ENCODE data around the gene KANK4. TPM values are rescaled to one million over a fixed set of nuclear protein-coding genes. Genes with fewer than 3 reads are reported as not detected.

The KANK4 gene
- total RNA-seq, 4 donors from 2014 or later: 14.5 TPM; not detected in 3

DNA sequence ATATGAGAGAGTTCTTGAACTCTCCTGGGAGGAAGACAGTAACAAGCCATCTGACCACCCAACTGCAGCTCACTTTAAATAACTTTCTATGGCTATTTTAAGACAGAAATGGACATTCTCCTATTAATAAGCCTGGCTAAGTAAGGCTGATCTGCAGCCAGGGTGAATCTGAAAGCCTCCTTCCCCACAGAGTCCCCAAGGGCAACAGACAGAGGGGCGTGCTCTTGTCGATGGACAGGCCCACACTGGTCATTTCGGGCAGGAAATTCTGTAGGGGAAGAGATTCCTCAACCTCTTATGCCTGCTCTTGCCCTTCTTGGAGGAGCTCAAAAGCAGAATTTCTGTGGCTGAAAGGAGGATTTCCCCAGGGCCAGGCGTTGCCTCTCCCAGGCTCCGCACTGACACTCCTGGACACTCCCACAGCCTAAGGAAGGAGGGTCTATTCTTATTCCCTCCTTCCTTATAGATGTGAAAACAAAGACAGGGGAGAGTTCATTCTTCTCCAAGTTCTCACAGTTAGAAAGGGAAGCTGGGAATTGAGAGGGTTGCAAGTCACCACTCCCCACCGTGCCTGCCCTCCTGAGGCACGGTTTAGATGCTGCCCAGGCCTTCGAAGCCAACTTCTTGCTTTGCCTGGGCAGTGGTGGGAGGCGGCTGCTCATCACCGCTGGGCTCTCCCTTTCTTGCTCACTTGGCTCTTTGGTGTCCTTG lies 17.9 kb upstream of the KANK4 start:
- Histone ChIP-seq H3K27me3 (no peaks in the 10 kb centered on the region), H3K4me3 (no peak overlapping the region), H3K27ac (no peak overlapping the region), H3K4me1 (peaks cover 0 to 4% of the 10 kb centered on the region in 2 donors), H3K9me3 (no peaks in the 10 kb centered on the region), H3K36me3 (no peaks in the 10 kb centered on the region)
- no peak for DNase-seq
- intact Hi-C loops (cut with DNase I; ENCODE audit: low total_unique reads): no loop called here
- TF ChIP-seq, protein P1, sequence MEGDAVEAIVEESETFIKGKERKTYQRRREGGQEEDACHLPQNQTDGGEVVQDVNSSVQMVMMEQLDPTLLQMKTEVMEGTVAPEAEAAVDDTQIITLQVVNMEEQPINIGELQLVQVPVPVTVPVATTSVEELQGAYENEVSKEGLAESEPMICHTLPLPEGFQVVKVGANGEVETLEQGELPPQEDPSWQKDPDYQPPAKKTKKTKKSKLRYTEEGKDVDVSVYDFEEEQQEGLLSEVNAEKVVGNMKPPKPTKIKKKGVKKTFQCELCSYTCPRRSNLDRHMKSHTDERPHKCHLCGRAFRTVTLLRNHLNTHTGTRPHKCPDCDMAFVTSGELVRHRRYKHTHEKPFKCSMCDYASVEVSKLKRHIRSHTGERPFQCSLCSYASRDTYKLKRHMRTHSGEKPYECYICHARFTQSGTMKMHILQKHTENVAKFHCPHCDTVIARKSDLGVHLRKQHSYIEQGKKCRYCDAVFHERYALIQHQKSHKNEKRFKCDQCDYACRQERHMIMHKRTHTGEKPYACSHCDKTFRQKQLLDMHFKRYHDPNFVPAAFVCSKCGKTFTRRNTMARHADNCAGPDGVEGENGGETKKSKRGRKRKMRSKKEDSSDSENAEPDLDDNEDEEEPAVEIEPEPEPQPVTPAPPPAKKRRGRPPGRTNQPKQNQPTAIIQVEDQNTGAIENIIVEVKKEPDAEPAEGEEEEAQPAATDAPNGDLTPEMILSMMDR (IDR thresholded peaks at IDR 0.05): no peak
- TF ChIP-seq POLR2A (IDR thresholded peaks at IDR 0.05): no peak

DNA sequence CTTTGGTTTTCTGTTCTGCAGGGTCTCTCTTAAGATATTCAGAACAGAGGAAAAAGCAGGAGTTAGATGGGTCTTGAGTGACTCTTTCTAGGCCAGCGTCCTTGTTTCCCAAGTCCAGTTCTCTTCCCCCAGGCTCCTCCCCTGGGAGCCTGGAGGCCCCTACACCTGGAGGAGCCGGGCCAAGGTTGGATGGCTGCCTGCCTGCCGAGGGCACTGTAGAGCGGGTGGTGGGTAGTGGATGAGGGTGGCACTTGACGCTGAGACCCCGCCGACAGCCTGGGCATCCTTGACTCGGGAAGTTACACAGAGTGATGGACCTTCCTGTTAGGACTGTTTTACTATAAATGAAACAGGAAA lies 17.4 kb upstream of the KANK4 start:
- Histone ChIP-seq H3K27me3 (no peaks in the 10 kb centered on the region), H3K9me3 (no peaks in the 10 kb centered on the region), H3K4me3 (no peak overlapping the region), H3K36me3 (no peaks in the 10 kb centered on the region), H3K4me1 (peaks cover 0 to 4% of the 10 kb centered on the region in 2 donors), H3K27ac (no peak overlapping the region)
- intact Hi-C loops (cut with DNase I; ENCODE audit: low total_unique reads): no loop called here
- DNase-seq: no peak
- no peak for TF ChIP-seq POLR2A (IDR thresholded peaks at IDR 0.05)
- TF ChIP-seq, protein P1 (IDR thresholded peaks at IDR 0.05): no peak

DNA sequence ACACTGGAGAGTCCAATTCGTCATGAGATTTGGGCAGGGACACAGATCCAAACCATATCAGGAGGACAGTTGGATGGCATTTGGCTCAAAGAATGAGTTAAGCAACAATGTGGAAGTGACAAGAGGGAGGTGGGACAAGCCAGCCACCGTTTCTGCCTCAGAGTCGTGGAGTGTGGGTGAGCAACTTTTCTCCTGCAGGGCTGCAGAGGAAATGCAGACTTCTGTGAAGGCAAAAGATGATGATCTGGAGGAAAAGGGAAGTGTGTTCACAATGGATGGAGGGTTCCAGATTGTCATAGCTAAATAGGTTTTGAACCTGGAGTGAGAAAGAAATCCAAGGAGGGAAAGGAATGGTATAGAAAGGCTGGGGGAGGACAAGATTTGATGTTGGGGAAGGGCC lies 16.4 kb upstream of the KANK4 start:
- intact Hi-C loops (cut with DNase I; ENCODE audit: low total_unique reads): no loop called here
- no peak for DNase-seq
- H3K4me1 ChIP-seq: peaks cover 0 to 4% of the 10 kb centered on the region in 2 donors
- H3K4me3 ChIP-seq: no peak overlapping the region
- H3K27ac ChIP-seq: no peak overlapping the region
- no peaks in the 10 kb centered on the region for H3K9me3 ChIP-seq
- no peaks in the 10 kb centered on the region for H3K27me3 ChIP-seq
- H3K36me3 ChIP-seq: no peaks in the 10 kb centered on the region
- TF ChIP-seq, protein P1 (IDR thresholded peaks at IDR 0.05): no peak
- no peak for TF ChIP-seq POLR2A (IDR thresholded peaks at IDR 0.05)

DNA sequence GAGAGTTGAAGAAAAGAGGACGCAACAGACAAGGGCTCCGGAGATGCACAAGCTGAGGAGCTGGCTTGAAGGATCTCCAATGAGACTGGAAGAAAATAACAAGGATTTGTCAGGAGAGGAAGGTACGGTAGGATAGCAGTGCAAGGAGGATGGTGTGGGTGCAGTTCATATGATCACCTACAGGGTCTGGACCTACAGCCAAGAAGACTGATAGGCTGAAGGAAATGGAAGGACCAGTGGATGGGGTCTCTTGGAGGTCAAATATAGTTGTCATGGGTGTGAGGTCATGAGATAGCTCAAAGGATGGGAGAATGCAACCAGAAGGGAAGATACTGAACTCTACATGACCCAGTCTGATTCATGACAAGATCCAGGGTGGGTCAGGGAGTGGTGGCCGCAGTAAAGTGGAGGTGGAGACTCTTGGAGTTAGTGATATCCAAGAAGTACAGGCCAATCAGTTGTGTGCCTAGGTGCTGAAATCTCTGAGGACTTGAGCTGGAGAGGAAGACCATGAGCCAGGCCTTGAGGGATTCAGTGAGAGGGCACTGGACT lies 15.3 kb upstream of the KANK4 start:
- Histone ChIP-seq H3K27me3 (no peaks in the 10 kb centered on the region), H3K9me3 (no peaks in the 10 kb centered on the region), H3K27ac (no peak overlapping the region), H3K4me3 (no peak overlapping the region), H3K4me1 (peaks cover 0 to 4% of the 10 kb centered on the region in 2 donors), H3K36me3 (no peaks in the 10 kb centered on the region)
- intact Hi-C loops (cut with DNase I; ENCODE audit: low total_unique reads): no loop called here
- no peak for TF ChIP-seq POLR2A (IDR thresholded peaks at IDR 0.05)
- TF ChIP-seq, protein P1 (IDR thresholded peaks at IDR 0.05): no peak
- DNase-seq: no peak

DNA sequence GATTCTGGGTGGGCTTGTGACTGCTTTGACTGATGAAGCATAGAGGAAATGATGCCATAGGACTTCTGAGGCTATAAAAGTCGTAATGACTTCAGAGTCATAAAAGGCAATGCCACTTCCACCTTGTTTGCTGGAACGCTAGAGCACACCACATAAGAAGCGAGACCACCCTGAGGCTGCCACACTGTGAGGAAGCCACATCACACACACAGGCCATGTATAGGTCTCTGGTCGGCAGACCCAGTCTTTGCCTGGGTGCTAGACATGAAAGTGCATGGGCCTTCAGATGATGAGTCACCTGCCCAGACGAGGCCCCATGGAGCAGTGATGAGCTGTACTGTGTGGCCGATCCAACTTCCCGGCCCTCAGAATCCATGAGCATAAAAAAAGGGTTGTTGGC lies 14.2 kb upstream of the KANK4 start:
- H3K4me3 ChIP-seq: no peak overlapping the region
- DNase-seq: no peak
- no peak for TF ChIP-seq POLR2A (IDR thresholded peaks at IDR 0.05)
- TF ChIP-seq, protein P1 (IDR thresholded peaks at IDR 0.05): no peak
- peaks cover 0 to 4% of the 10 kb centered on the region in 2 donors for H3K4me1 ChIP-seq
- H3K27me3 ChIP-seq: no peaks in the 10 kb centered on the region
- intact Hi-C loops (cut with DNase I; ENCODE audit: low total_unique reads): no loop called here
- no peaks in the 10 kb centered on the region for H3K9me3 ChIP-seq
- H3K27ac ChIP-seq: no peak overlapping the region
- H3K36me3 ChIP-seq: no peaks in the 10 kb centered on the region

Data from uterus (tissue), 4 donors.